Neutrophil (primary cell): ENCODE measurements around the gene METTL25.

Experiments
- H3K27ac ChIP-seq: fragments of 200-600 bp; sonication (generic); 2 replicates; pipeline ENCODE4 v1.5.1; 2016; ENCODE audit warnings: mild to moderate bottlenecking, moderate library complexity
- H3K27me3 ChIP-seq: fragments of 200-600 bp; sonication (generic); 2 replicates; pipeline ENCODE4 v1.6.0; 2016; ENCODE audit warnings: mild to moderate bottlenecking
- H3K36me3 ChIP-seq: fragments of 200-600 bp; sonication (generic); 2 replicates; pipeline ENCODE4 v1.5.1; 2017
- H3K4me1 ChIP-seq, 2 experiments: fragments of 200-600 bp in 1 of 2; sonication (generic) in 1 of 2; 1 replicate in 1 of 2; 2 replicates in 1 of 2; pipeline versions ENCODE4 v1.5.1 to v1.6.1; 2013 to 2016; ENCODE audit warnings: low read depth in 1 of 2, low read length in 1 of 2, mild to moderate bottlenecking in 1 of 2, moderate library complexity in 1 of 2; ENCODE audit not compliant: control insufficient read depth in 1 of 2, insufficient read depth in 1 of 2
- H3K4me3 ChIP-seq, 2 experiments: fragments of 200-600 bp in 1 of 2; sonication (generic) in 1 of 2; 1 replicate in 1 of 2; 2 replicates in 1 of 2; pipeline ENCODE4 v1.5.1; 2013 to 2016; ENCODE audit warnings: low read depth in 1 of 2, low read length in 1 of 2, mild to moderate bottlenecking in 1 of 2, moderate library complexity in 1 of 2
- H3K9me3 ChIP-seq: fragments of 200-600 bp; sonication (generic); 2 replicates; pipeline ENCODE4 v1.5.1; 2016
- CTCF ChIP-seq: fragments of 200-600 bp; sonication (generic); IDR thresholded peaks from 2 replicates; pipeline ENCODE4 v1.5.1; 2016; ENCODE audit warnings: antibody characterized with exemption

The METTL25 gene

GRCh38 chr12:82517027-82517426 lies 158.7 kb downstream of the METTL25 start:
- Histone ChIP-seq H3K9me3 (no peaks in the 10 kb centered on the region), H3K27ac (no peak overlapping the region), H3K4me1 (no peaks in the 10 kb centered on the region), H3K36me3 (no peaks in the 10 kb centered on the region), H3K27me3 (no peaks in the 10 kb centered on the region), H3K4me3 (no peak overlapping the region)
- TF ChIP-seq CTCF: no peak

- H3K36me3 ChIP-seq: no peaks in the 10 kb centered on the region
- H3K27me3 ChIP-seq: no peaks in the 10 kb centered on the region
Observed at GRCh38 chr12:82517808-82518207, 159.5 kb downstream of the METTL25 start.

GRCh38 chr12:82519510-82519909 lies 161.2 kb downstream of the METTL25 start:
- no peak for TF ChIP-seq CTCF
- no peaks in the 10 kb centered on the region for H3K27me3 ChIP-seq
- H3K9me3 ChIP-seq: no peaks in the 10 kb centered on the region
- no peak overlapping the region for H3K27ac ChIP-seq
- H3K36me3 ChIP-seq: no peaks in the 10 kb centered on the region
- H3K4me1 ChIP-seq: no peaks in the 10 kb centered on the region
- H3K4me3 ChIP-seq: no peak overlapping the region

More at GRCh38 chr12:82517808-82518207, 159.5 kb downstream of the METTL25 start:
- H3K9me3 ChIP-seq: no peaks in the 10 kb centered on the region
- no peak overlapping the region for H3K27ac ChIP-seq
- no peak for TF ChIP-seq CTCF
- H3K4me3 ChIP-seq: no peak overlapping the region
- H3K4me1 ChIP-seq: no peaks in the 10 kb centered on the region

- no peaks in the 10 kb centered on the region for H3K36me3 ChIP-seq
- H3K4me3 ChIP-seq: no peak overlapping the region
- no peak for TF ChIP-seq CTCF
- H3K27me3 ChIP-seq: peaks cover 4% of the 10 kb centered on the region
- H3K27ac ChIP-seq: no peak overlapping the region
- no peaks in the 10 kb centered on the region for H3K4me1 ChIP-seq
- H3K9me3 ChIP-seq: no peaks in the 10 kb centered on the region
Observed at GRCh38 chr12:82522285-82522684, 164.0 kb downstream of the METTL25 start.

GRCh38 chr12:82522762-82523161 lies 164.4 kb downstream of the METTL25 start:
- Histone ChIP-seq H3K4me3 (no peak overlapping the region), H3K9me3 (no peaks in the 10 kb centered on the region), H3K36me3 (no peaks in the 10 kb centered on the region), H3K27ac (no peak overlapping the region), H3K4me1 (no peaks in the 10 kb centered on the region), H3K27me3 (peaks cover 4% of the 10 kb centered on the region)
- TF ChIP-seq CTCF: no peak

- H3K4me1 ChIP-seq: no peaks in the 10 kb centered on the region
- H3K27ac ChIP-seq: no peak overlapping the region
- TF ChIP-seq CTCF: no peak
Observed at GRCh38 chr12:82523996-82524395, 165.7 kb downstream of the METTL25 start.

More at GRCh38 chr12:82523996-82524395, 165.7 kb downstream of the METTL25 start:
- Histone ChIP-seq H3K36me3 (no peaks in the 10 kb centered on the region), H3K4me3 (no peak overlapping the region), H3K27me3 (peaks cover 4% of the 10 kb centered on the region), H3K9me3 (no peaks in the 10 kb centered on the region)
